ENCODE measurements around the gene FGF12. TPM values are rescaled to one million over a fixed set of nuclear protein-coding genes. Genes with fewer than 3 reads are reported as not detected.

Gene FGF12
- total and polyA plus RNA-seq, 10 donors: 3.7 to 53.3 (median 19.1) TPM

DNA sequence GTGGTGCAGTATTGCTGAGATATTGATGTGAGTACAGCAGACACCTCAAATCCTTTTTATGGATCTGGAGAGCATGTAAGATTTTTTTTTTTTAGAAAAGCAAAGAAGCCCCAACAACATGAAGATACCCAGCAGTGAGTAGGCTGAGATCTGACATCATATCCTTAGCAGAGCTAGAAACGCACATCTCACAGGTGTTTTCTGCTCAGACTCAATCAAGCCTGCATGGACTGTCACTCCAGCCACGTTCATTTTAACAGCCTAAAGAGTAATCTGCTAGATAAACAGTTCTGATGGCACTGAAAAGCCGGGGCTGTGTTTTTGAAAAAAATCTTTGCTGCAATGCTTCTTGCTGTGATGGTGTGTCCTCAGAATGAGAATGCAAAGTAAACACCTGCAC, 544.2 kb downstream of the FGF12 start:
- H3K27ac ChIP-seq: no peak overlapping the region
- no peaks in the 10 kb centered on the region for H3K9me3 ChIP-seq
- H3K4me3 ChIP-seq: no peak overlapping the region
- DNase-seq: no peak
- H3K27me3 ChIP-seq (replicated peaks in 1 of 7): no peaks in the 10 kb centered on the region
- H3K36me3 ChIP-seq: no peaks in the 10 kb centered on the region
- 58 to 73% (median 64%) methylated on average over 3 of the region's 3 CpGs for WGBS, 5 donors
- intact Hi-C loops (cut with DNase I; ENCODE audit: low total_unique reads): no loop called here
- TF ChIP-seq POLR2A (IDR thresholded peaks at IDR 0.05) (no peak), POLR2AphosphoS5 (IDR thresholded peaks at IDR 0.05) (no peak), CTCF (IDR thresholded peaks at IDR 0.05 in 8 of 11, conservative IDR thresholded peaks at IDR 0.05 in 3 of 11) (no peak)
- no peaks in the 10 kb centered on the region for H3K4me1 ChIP-seq

DNA sequence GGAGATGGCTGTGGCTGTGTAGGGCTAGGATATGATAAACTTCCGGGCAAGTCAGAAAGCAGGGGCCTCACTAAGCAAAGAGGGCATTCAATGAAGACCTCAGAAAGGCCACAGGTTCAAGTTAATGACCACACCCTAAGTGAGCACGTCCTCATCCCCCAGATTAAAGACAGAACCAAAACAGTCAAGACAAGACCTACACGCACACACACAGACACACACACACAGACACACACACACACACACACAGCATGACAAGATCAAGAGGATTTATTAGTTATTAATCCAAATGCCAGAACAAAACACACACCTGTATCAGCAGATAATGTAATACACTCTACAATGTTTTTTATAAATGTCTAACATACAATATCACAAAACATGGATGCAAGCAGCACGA, 546.2 kb downstream of the FGF12 start:
- intact Hi-C loops (cut with DNase I; ENCODE audit: low total_unique reads): no loop called here
- Histone ChIP-seq H3K4me3 (no peak overlapping the region), H3K9me3 (no peaks in the 10 kb centered on the region), H3K27me3 (replicated peaks in 1 of 7) (no peaks in the 10 kb centered on the region), H3K27ac (no peak overlapping the region), H3K36me3 (no peaks in the 10 kb centered on the region), H3K4me1 (no peaks in the 10 kb centered on the region)
- TF ChIP-seq POLR2A (IDR thresholded peaks at IDR 0.05): no peak
- no peak for TF ChIP-seq POLR2AphosphoS5 (IDR thresholded peaks at IDR 0.05)
- no peak for TF ChIP-seq CTCF (IDR thresholded peaks at IDR 0.05 in 8 of 11, conservative IDR thresholded peaks at IDR 0.05 in 3 of 11)
- 78 to 91% (median 85%) methylated on average over 4 of the region's 4 CpGs for WGBS, 5 donors
- no peak for DNase-seq

DNA sequence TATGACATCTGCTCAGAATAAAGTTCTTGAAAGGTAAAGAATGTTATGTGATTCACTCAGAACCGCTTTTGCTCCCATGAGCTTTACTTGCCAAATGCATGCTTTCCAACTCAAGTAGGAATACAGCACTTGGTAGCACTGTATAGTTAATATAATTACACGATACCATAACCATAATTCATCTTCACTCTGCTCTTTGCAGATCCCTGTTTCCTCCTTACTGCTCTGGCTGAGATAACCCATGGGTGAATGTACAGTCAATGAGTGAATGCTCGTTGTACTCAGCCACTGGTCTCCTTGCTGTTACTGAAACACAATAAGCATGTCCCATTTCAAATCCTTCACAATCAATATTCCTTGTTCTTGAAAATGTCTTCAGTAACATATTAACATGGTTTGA, 550.0 kb downstream of the FGF12 start:
- Histone ChIP-seq H3K27ac (no peak overlapping the region), H3K4me3 (no peak overlapping the region), H3K9me3 (peaks cover 0 to 6% (median 0%) of the 10 kb centered on the region in 8 donors), H3K27me3 (replicated peaks in 1 of 7) (no peaks in the 10 kb centered on the region), H3K4me1 (no peaks in the 10 kb centered on the region), H3K36me3 (no peaks in the 10 kb centered on the region)
- intact Hi-C loops (cut with DNase I; ENCODE audit: low total_unique reads): no loop called here
- TF ChIP-seq POLR2A (IDR thresholded peaks at IDR 0.05) (no peak), POLR2AphosphoS5 (IDR thresholded peaks at IDR 0.05) (no peak), CTCF (IDR thresholded peaks at IDR 0.05 in 8 of 11, conservative IDR thresholded peaks at IDR 0.05 in 3 of 11) (no peak)
- 66 to 76% (median 72%) methylated on average over 3 of the region's 3 CpGs for WGBS, 5 donors
- no peak for DNase-seq

GRCh38 chr3:192174283-192174682, 553.1 kb downstream of the FGF12 start:
- TF ChIP-seq POLR2A (IDR thresholded peaks at IDR 0.05) (no peak), CTCF (IDR thresholded peaks at IDR 0.05 in 8 of 11, conservative IDR thresholded peaks at IDR 0.05 in 3 of 11) (no peak), POLR2AphosphoS5 (IDR thresholded peaks at IDR 0.05) (no peak)
- no peaks in the 10 kb centered on the region for H3K36me3 ChIP-seq
- 85 to 92% (median 90%) methylated on average over 4 of the region's 4 CpGs for WGBS, 5 donors
- no peaks in the 10 kb centered on the region for H3K4me1 ChIP-seq
- intact Hi-C loops (cut with DNase I; ENCODE audit: low total_unique reads): no loop called here
- no peak overlapping the region for H3K27ac ChIP-seq
- H3K27me3 ChIP-seq (replicated peaks in 1 of 7): no peaks in the 10 kb centered on the region
- DNase-seq: no peak
- peaks cover 0 to 6% (median 0%) of the 10 kb centered on the region in 8 donors for H3K9me3 ChIP-seq
- no peak overlapping the region for H3K4me3 ChIP-seq
